Astrocyte (in vitro differentiated cells and primary cell): Measurements from ENCODE around the gene ATG2B. TPM values are rescaled to one million over a fixed set of nuclear protein-coding genes. Genes with fewer than 3 reads are reported as not detected.
A peak's percentile ranks its signal among the peaks of the same experiment; 100 is the strongest.

Source experiments
- DNase-seq: peaks from one replicate; pipeline ENCODE4 v3.0.0-alpha.2; 2010; ENCODE audit warnings: low read depth
- FAIRE-seq: peaks from 2 replicates; lab custom pipeline; 2011; peaks lifted over from hg19 to GRCh38; lab: Jason Lieb, UNC
- H2AFZ ChIP-seq: 2 replicates; pipeline ENCODE4 v1.6.0; 2012; ENCODE audit warnings: low read depth, low read length, inconsistent platforms
- H3K27ac ChIP-seq: 2 replicates; pipeline ENCODE4 v1.5.1; 2011; ENCODE audit warnings: low read depth, low read length, inconsistent platforms
- H3K27me3 ChIP-seq: 2 replicates; pipeline ENCODE4 v1.6.0; 2011; ENCODE audit warnings: low read length, inconsistent platforms; ENCODE audit not compliant: insufficient read depth
- H3K36me3 ChIP-seq: 2 replicates; pipeline ENCODE4 v1.5.1; 2011; ENCODE audit warnings: low read length, inconsistent platforms; ENCODE audit not compliant: insufficient read depth
- H3K4me1 ChIP-seq: 2 replicates; pipeline ENCODE4 v1.5.1; 2011; ENCODE audit warnings: low read length, inconsistent platforms; ENCODE audit not compliant: insufficient read depth
- H3K4me2 ChIP-seq: 2 replicates; pipeline ENCODE4 v1.6.0; 2012; ENCODE audit warnings: low read length, inconsistent platforms
- H3K4me3 ChIP-seq: 2 replicates; pipeline ENCODE4 v1.5.1; 2011; ENCODE audit warnings: low read depth, mild to moderate bottlenecking, low read length, inconsistent platforms; ENCODE audit not compliant: insufficient read depth
- H3K79me2 ChIP-seq: 2 replicates; pipeline ENCODE4 v1.6.0; 2012; ENCODE audit warnings: mild to moderate bottlenecking, low read length, inconsistent platforms; ENCODE audit not compliant: insufficient read depth
- H3K9ac ChIP-seq: 2 replicates; pipeline ENCODE4 v1.6.0; 2012; ENCODE audit warnings: mild to moderate bottlenecking, low read length, inconsistent platforms
- H3K9me3 ChIP-seq: 2 replicates; pipeline ENCODE4 v1.5.1; 2012; ENCODE audit warnings: low read depth, mild to moderate bottlenecking, low read length, inconsistent platforms; ENCODE audit not compliant: insufficient read depth
- H4K20me1 ChIP-seq: 2 replicates; pipeline ENCODE4 v1.6.0; 2012; ENCODE audit warnings: low read length, inconsistent platforms; ENCODE audit not compliant: insufficient read depth
- H3K27ac Mint-ChIP-seq: one replicate; pipeline ENCODE4 v1.8.0; 2021; ENCODE audit warnings: mild to moderate bottlenecking, mixed read lengths; ENCODE audit not compliant: unreplicated experiment
- H3K27me3 Mint-ChIP-seq: one replicate; pipeline ENCODE4 v1.8.0; 2021; ENCODE audit warnings: low read depth, mixed read lengths; ENCODE audit not compliant: unreplicated experiment
- H3K36me3 Mint-ChIP-seq: one replicate; pipeline ENCODE4 v1.8.0; 2021; ENCODE audit warnings: low read depth, mixed read lengths; ENCODE audit not compliant: unreplicated experiment
- H3K4me1 Mint-ChIP-seq: one replicate; pipeline ENCODE4 v1.8.0; 2021; ENCODE audit warnings: low read depth, mixed read lengths; ENCODE audit not compliant: unreplicated experiment
- H3K4me3 Mint-ChIP-seq: one replicate; pipeline ENCODE4 v1.8.0; 2021; ENCODE audit warnings: mild to moderate bottlenecking, moderate library complexity, mixed read lengths; ENCODE audit not compliant: unreplicated experiment
- H3K9me3 Mint-ChIP-seq: one replicate; pipeline ENCODE4 v1.8.0; 2021; ENCODE audit warnings: mild to moderate bottlenecking, mixed read lengths; ENCODE audit not compliant: unreplicated experiment
- EZH2 ChIP-seq: IDR thresholded peaks from 2 replicates; pipeline ENCODE4 v1.6.1; 2012; ENCODE audit warnings: mild to moderate bottlenecking, low read length, inconsistent platforms; ENCODE audit not compliant: insufficient read depth
- total RNA-seq: library from RNA; stranded (reverse); gene quantifications from 2 replicates; pipeline ENCODE4 v1.2.1, GENCODE V29; 2021
- TF ChIP-seq, protein P1 (sequence below): IDR thresholded peaks from 2 replicates; pipeline ENCODE4 v1.5.1; 2011; ENCODE audit warnings: low read depth, mild to moderate bottlenecking, inconsistent platforms, low read length, moderate library complexity; ENCODE audit not compliant: insufficient read depth

ATG2B gene
- total RNA-seq, 1 donor from 2014 or later: 14.2 TPM

DNA sequence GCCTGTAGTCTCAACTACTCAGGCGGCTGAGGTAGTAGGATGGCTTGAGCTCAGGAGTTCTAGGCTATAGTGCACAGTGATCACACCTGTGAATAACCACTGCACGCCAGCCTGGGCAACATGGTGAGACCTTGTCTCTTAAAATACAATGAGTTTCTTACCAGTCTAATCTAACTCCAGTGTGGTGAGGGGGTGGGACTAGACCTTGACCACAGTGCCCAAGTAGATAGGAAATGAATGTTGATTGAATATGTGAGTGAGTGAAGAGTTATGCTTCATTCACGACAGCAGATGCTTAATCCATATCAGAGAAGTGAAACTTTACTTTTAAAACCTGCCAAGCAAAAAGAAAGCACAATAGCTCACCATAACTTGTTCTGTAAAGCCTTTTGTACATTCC lies 17.6 kb upstream of the ATG2B start:
- H3K4me2 ChIP-seq: no peak overlapping the region
- no peaks in the 10 kb centered on the region for H3K27me3 ChIP-seq
- DNase-seq (no peak), FAIRE-seq (no peak)
- peaks cover 4% of the 10 kb centered on the region for H3K36me3 Mint-ChIP-seq
- H2AFZ ChIP-seq: no peak overlapping the region
- no peak overlapping the region for H3K9ac ChIP-seq
- no peaks in the 10 kb centered on the region for H3K9me3 ChIP-seq
- H3K27ac Mint-ChIP-seq: no peak overlapping the region
- TF ChIP-seq, protein P1, sequence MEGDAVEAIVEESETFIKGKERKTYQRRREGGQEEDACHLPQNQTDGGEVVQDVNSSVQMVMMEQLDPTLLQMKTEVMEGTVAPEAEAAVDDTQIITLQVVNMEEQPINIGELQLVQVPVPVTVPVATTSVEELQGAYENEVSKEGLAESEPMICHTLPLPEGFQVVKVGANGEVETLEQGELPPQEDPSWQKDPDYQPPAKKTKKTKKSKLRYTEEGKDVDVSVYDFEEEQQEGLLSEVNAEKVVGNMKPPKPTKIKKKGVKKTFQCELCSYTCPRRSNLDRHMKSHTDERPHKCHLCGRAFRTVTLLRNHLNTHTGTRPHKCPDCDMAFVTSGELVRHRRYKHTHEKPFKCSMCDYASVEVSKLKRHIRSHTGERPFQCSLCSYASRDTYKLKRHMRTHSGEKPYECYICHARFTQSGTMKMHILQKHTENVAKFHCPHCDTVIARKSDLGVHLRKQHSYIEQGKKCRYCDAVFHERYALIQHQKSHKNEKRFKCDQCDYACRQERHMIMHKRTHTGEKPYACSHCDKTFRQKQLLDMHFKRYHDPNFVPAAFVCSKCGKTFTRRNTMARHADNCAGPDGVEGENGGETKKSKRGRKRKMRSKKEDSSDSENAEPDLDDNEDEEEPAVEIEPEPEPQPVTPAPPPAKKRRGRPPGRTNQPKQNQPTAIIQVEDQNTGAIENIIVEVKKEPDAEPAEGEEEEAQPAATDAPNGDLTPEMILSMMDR: no peak
- no peak for TF ChIP-seq EZH2
- H4K20me1 ChIP-seq: peaks cover 19% of the 10 kb centered on the region
- H3K79me2 ChIP-seq: peaks cover 10% of the 10 kb centered on the region
- H3K9me3 Mint-ChIP-seq: no peaks in the 10 kb centered on the region
- H3K36me3 ChIP-seq: no peaks in the 10 kb centered on the region
- peaks cover 4% of the 10 kb centered on the region for H3K4me1 Mint-ChIP-seq
- no peaks in the 10 kb centered on the region for H3K27me3 Mint-ChIP-seq
- no peaks in the 10 kb centered on the region for H3K4me1 ChIP-seq
- no peak overlapping the region for H3K4me3 Mint-ChIP-seq
- no peak overlapping the region for H3K4me3 ChIP-seq
- H3K27ac ChIP-seq: no peak overlapping the region

DNA sequence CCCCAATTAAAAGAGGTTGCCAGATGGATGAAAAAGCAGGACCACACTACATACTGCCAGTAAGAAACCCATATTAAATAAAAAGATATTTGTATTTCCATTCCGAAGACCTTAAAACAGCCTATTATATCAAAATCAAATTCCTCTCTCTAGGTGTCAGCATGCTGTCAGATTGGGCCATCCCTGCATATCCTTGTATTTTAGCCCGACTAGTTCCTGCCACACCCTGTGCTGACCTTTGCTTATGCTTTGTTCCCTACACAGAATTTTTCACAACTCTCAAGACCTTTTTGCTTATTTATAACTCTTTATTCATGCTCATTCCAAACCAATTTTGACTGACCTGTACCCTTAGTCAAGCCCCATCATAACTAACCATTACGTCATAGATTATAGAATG lies 13.0 kb upstream of the ATG2B start:
- FAIRE-seq: peak; percentile 39
- peaks cover 29% of the 10 kb centered on the region for H4K20me1 ChIP-seq

GRCh38 chr14:96373538-96373937 lies 10.4 kb upstream of the ATG2B start:
- no peak overlapping the region for H3K27ac ChIP-seq

More for the DNA sequence above, 13.0 kb upstream of the ATG2B start:
- Histone ChIP-seq H3K4me2 (no peak overlapping the region), H3K36me3 (no peaks in the 10 kb centered on the region), H3K27me3 (no peaks in the 10 kb centered on the region), H3K9ac (no peak overlapping the region), H3K9me3 (no peaks in the 10 kb centered on the region), H3K4me3 (no peak overlapping the region), H3K27ac (no peak overlapping the region), H2AFZ (no peak overlapping the region), H3K79me2 (peaks cover 27% of the 10 kb centered on the region), H3K4me1 (no peaks in the 10 kb centered on the region)
- Mint-ChIP-seq H3K9me3 (no peaks in the 10 kb centered on the region), H3K36me3 (peaks cover 4% of the 10 kb centered on the region), H3K27ac (no peak overlapping the region), H3K27me3 (no peaks in the 10 kb centered on the region), H3K4me1 (peaks cover 4% of the 10 kb centered on the region), H3K4me3 (no peak overlapping the region)
- TF ChIP-seq EZH2: no peak
- TF ChIP-seq, protein P1: no peak
- DNase-seq: no peak

More at GRCh38 chr14:96373538-96373937, 10.4 kb upstream of the ATG2B start:
- H3K27me3 ChIP-seq: no peaks in the 10 kb centered on the region
- DNase-seq: no peak
- no peak overlapping the region for H3K9ac ChIP-seq
- H3K79me2 ChIP-seq: peaks cover 52% of the 10 kb centered on the region
- H3K4me3 ChIP-seq: no peak overlapping the region
- H3K4me2 ChIP-seq: no peak overlapping the region
- H4K20me1 ChIP-seq: peaks cover 43% of the 10 kb centered on the region
- H3K9me3 ChIP-seq: no peaks in the 10 kb centered on the region
- H2AFZ ChIP-seq: no peak overlapping the region
- H3K4me1 ChIP-seq: no peaks in the 10 kb centered on the region
- TF ChIP-seq, protein P1: no peak
- TF ChIP-seq EZH2: no peak
- H3K27ac Mint-ChIP-seq: no peak overlapping the region
- H3K4me1 Mint-ChIP-seq: no peaks in the 10 kb centered on the region
- no peaks in the 10 kb centered on the region for H3K9me3 Mint-ChIP-seq
- no peaks in the 10 kb centered on the region for H3K36me3 ChIP-seq
- FAIRE-seq: no peak
- peaks cover 10% of the 10 kb centered on the region for H3K36me3 Mint-ChIP-seq
- no peaks in the 10 kb centered on the region for H3K27me3 Mint-ChIP-seq
- H3K4me3 Mint-ChIP-seq: no peak overlapping the region
